H4 (cell line): ENCODE data around the gene WAPL. TPM values are rescaled to one million over a fixed set of nuclear protein-coding genes. Genes with fewer than 3 reads are reported as not detected.
"Not testable (repeated sequence)": the region's sequence is repeated elsewhere in the genome, so short reads cannot be mapped to it uniquely, and the experiment has no call there.

ENCODE experiments used
- DNase-seq: peaks from one replicate; pipeline ENCODE4 v3.0.0-alpha.2; 2015; ENCODE audit warnings: low spot score
- total RNA-seq: library from RNA; depleted of rRNA; stranded (reverse); fragments of >200 nt; shearing (Covaris generic); gene quantifications from 2 replicates; pipeline ENCODE4 v1.2.3, GENCODE V29; 2014; rRNA removed

WAPL gene
- total RNA-seq, result 17.3 and 23.8 TPM in 2 replicates

GRCh38 chr10:86521678-86522509 is at the start of gene WAPL:
WAPL (minus strand) TSS chr10:86521792; CDS start chr10:86518069, 3,723 bp downstream.
- peak; percentile 87 for DNase-seq

GRCh38 chr10:86569335-86569734 is 47.7 kb upstream of the WAPL start:
- no peak for DNase-seq

GRCh38 chr10:86566518-86566917 is 44.9 kb upstream of the WAPL start:
- DNase-seq, result not testable (repeated sequence)

GRCh38 chr10:86563338-86563737 is 41.7 kb upstream of the WAPL start:
- not testable (repeated sequence) for DNase-seq

- DNase-seq, result not testable (repeated sequence)
Observed at GRCh38 chr10:86558695-86559094, 37.1 kb upstream of the WAPL start.

GRCh38 chr10:86556933-86557649 is 35.5 kb upstream of the WAPL start:
- no peak for DNase-seq

GRCh38 chr10:86556532-86556931 is 34.9 kb upstream of the WAPL start:
- DNase-seq, result no peak

- no peak for DNase-seq
Observed at GRCh38 chr10:86553639-86554038, 32.0 kb upstream of the WAPL start.

GRCh38 chr10:86553213-86553612 is 31.6 kb upstream of the WAPL start:
- no peak for DNase-seq

- no peak for DNase-seq
Observed at GRCh38 chr10:86547296-86547695, 25.7 kb upstream of the WAPL start.

GRCh38 chr10:86545101-86545500 is 23.5 kb upstream of the WAPL start:
- DNase-seq, result peak; percentile 88

- DNase-seq, result no peak
Observed at GRCh38 chr10:86540016-86540415, 18.4 kb upstream of the WAPL start.

- no peak for DNase-seq
Observed at GRCh38 chr10:86538547-86538946, 17.0 kb upstream of the WAPL start.

GRCh38 chr10:86538040-86538439 is 16.4 kb upstream of the WAPL start:
- not testable (repeated sequence) for DNase-seq

GRCh38 chr10:86536294-86536861 is 14.8 kb upstream of the WAPL start:
- DNase-seq, result no peak

GRCh38 chr10:86535132-86535882 is 13.7 kb upstream of the WAPL start:
- no peak for DNase-seq

GRCh38 chr10:86533328-86533727 is 11.7 kb upstream of the WAPL start:
- DNase-seq, result no peak

- not testable (repeated sequence) for DNase-seq
Observed at GRCh38 chr10:86528736-86529135, 7.1 kb upstream of the WAPL start.

GRCh38 chr10:86526606-86527005 is 5.0 kb upstream of the WAPL start:
- no peak for DNase-seq

GRCh38 chr10:86525713-86526112 is 4.1 kb upstream of the WAPL start:
- not testable (repeated sequence) for DNase-seq

- DNase-seq, result no peak
Observed at GRCh38 chr10:86524225-86524962, 2.8 kb upstream of the WAPL start.
